Measurements from ENCODE around the gene ORAI1.
"Not testable (repeated sequence)": the region's sequence is repeated elsewhere in the genome, so short reads cannot be mapped to it uniquely, and the experiment has no call there.

The ORAI1 gene

GRCh38 chr12:121630791-121631355, 4.5 kb downstream of the ORAI1 start:
- POLR2A ChIA-PET = interaction anchor here (0.6 kb wide), 1 partner anchor 182 kb away, joined by 9 read pairs; no protein-coding TSS in a partner anchor
- no peak for DNase-seq (ENCODE audit: extremely low spot score)
- CTCF ChIA-PET = interaction anchor here (0.7 to 1.3 kb wide), 2 partner anchors 11 kb away, joined by 4 to 5 read pairs; no protein-coding TSS in a partner anchor
- TF ChIP-seq CTCF (IDR thresholded peaks at IDR 0.05; ENCODE audit: control extremely low read depth, extremely low read depth, low read depth, missing control alignments) = no peak

GRCh38 chr12:121632069-121632970, 6.0 kb downstream of the ORAI1 start:
- POLR2A ChIA-PET = no interaction called here
- TF ChIP-seq CTCF (IDR thresholded peaks at IDR 0.05; ENCODE audit: control extremely low read depth, extremely low read depth, low read depth, missing control alignments) = no peak
- no peak for DNase-seq (ENCODE audit: extremely low spot score)
- CTCF ChIA-PET = interaction anchor here (0.8 to 1.4 kb wide), 5 partner anchors 9 to 190 kb away, joined by 3 to 5 read pairs (median 3); no protein-coding TSS in a partner anchor

GRCh38 chr12:121633833-121634196, 7.5 kb downstream of the ORAI1 start:
- CTCF ChIA-PET; DNase-seq (ENCODE audit: extremely low spot score); POLR2A ChIA-PET: not testable (repeated sequence)

- ChIA-PET POLR2A (interaction anchor here (0.6 kb wide), 1 partner anchor 1799 kb away, joined by 3 read pairs; no protein-coding TSS in a partner anchor), CTCF (interaction anchor here (0.9 to 5.6 kb wide), 5 partner anchors 8 to 134 kb away, joined by 3 to 53 read pairs (median 4); partner anchors contain the start of genes MORN3 and ORAI1)
- no peak for TF ChIP-seq CTCF (IDR thresholded peaks at IDR 0.05; ENCODE audit: control extremely low read depth, extremely low read depth, low read depth, missing control alignments)
- DNase-seq (ENCODE audit: extremely low spot score) = no peak
Observed at GRCh38 chr12:121634836-121635235, 8.5 kb downstream of the ORAI1 start.

- TF ChIP-seq CTCF (IDR thresholded peaks at IDR 0.05; ENCODE audit: control extremely low read depth, extremely low read depth, low read depth, missing control alignments) = no peak
- ChIA-PET CTCF (interaction anchor here (1.0 to 5.6 kb wide), 11 partner anchors 10 to 194 kb away, joined by 3 to 53 read pairs (median 5); partner anchors contain the start of gene ORAI1), POLR2A (interaction anchor here (0.5 to 0.8 kb wide), 2 partner anchors 9 to 11 kb away, joined by 3 to 7 read pairs; partner anchors contain the start of gene ORAI1)
- DNase-seq (ENCODE audit: extremely low spot score) = peak; percentile 68
Observed at GRCh38 chr12:121637231-121637914, 11.0 kb downstream of the ORAI1 start.

GRCh38 chr12:121638298-121639202, 12.2 kb downstream of the ORAI1 start:
- CTCF ChIA-PET = interaction anchor here (1.2 to 5.6 kb wide), 8 partner anchors 8 to 195 kb away, joined by 3 to 53 read pairs (median 5); partner anchors contain the start of gene ORAI1
- no peak for DNase-seq (ENCODE audit: extremely low spot score)
- POLR2A ChIA-PET = interaction anchor here (1.0 kb wide), 1 partner anchor 11 kb away, joined by 3 read pairs; no protein-coding TSS in a partner anchor
- no peak for TF ChIP-seq CTCF (IDR thresholded peaks at IDR 0.05; ENCODE audit: control extremely low read depth, extremely low read depth, low read depth, missing control alignments)
